Neural cell (in vitro differentiated cells): Measurements from ENCODE around the gene TSPAN15. TPM values are rescaled to one million over a fixed set of nuclear protein-coding genes. Genes with fewer than 3 reads are reported as not detected.

Experiments used
- H2AFZ ChIP-seq: fragments of 200-600, 300-800 bp; sonication (generic), shearing (Covaris generic); 2 replicates; pipeline ENCODE4 v1.6.0; 2014; ENCODE audit warnings: low read depth, mild to moderate bottlenecking, antibody characterized with exemption, low read length, moderate library complexity
- H3F3A ChIP-seq: fragments of 200-600 bp; shearing (Covaris generic); 2 replicates; pipeline ENCODE4 v1.6.1; 2016; ENCODE audit warnings: mild to moderate bottlenecking, moderate library complexity, mixed read lengths, antibody characterized with exemption, low read length; ENCODE audit not compliant: insufficient read depth, poor library complexity, severe bottlenecking
- H3K27ac ChIP-seq: fragments of 200-600, 300-800 bp; sonication (generic), shearing (Covaris generic); 2 replicates; pipeline ENCODE4 v1.5.1; 2014; ENCODE audit warnings: mild to moderate bottlenecking, low read length, moderate library complexity
- H3K27me3 ChIP-seq: fragments of 300-800, 200-600 bp; sonication (generic), shearing (Covaris generic); 2 replicates; pipeline ENCODE4 v1.6.0; 2014; ENCODE audit warnings: mild to moderate bottlenecking, low read depth, low read length, moderate library complexity; ENCODE audit not compliant: insufficient read depth
- H3K36me3 ChIP-seq: fragments of 300-800, 200-600 bp; sonication (generic), shearing (Covaris generic); 2 replicates; pipeline ENCODE4 v1.5.1; 2014; ENCODE audit warnings: mild to moderate bottlenecking, antibody characterized with exemption, low read length, moderate library complexity; ENCODE audit not compliant: insufficient read depth
- H3K4me2 ChIP-seq: fragments of 300-800, 200-600 bp; sonication (generic), shearing (Covaris generic); 2 replicates; pipeline ENCODE4 v1.6.0; 2014; ENCODE audit warnings: mild to moderate bottlenecking, low read length
- H3K4me3 ChIP-seq: fragments of 300-800, 200-600 bp; sonication (generic), shearing (Covaris generic); 2 replicates; pipeline ENCODE4 v1.5.1; 2014; ENCODE audit warnings: mild to moderate bottlenecking, low read length, moderate library complexity
- H3K79me2 ChIP-seq: fragments of 200-600 bp; shearing (Covaris generic); replicated peaks from 2 replicates; pipeline ENCODE4 v1.6.0; 2014; ENCODE audit warnings: mild to moderate bottlenecking, low read length, moderate library complexity; ENCODE audit not compliant: insufficient read depth
- H3K9ac ChIP-seq: fragments of 300-800, 200-600 bp; sonication (generic), shearing (Covaris generic); 2 replicates; pipeline ENCODE4 v1.6.1; 2016; ENCODE audit warnings: mild to moderate bottlenecking, low read length, mixed read lengths
- H3K9me2 ChIP-seq: fragments of 200-600 bp; shearing (Covaris generic); 2 replicates; pipeline ENCODE4 v1.6.1; 2016; ENCODE audit warnings: mild to moderate bottlenecking, low read length, mixed read lengths; ENCODE audit not compliant: insufficient read depth
- H3K9me3 ChIP-seq: fragments of 200-600, 300-800 bp; sonication (generic), shearing (Covaris generic); 2 replicates; pipeline ENCODE4 v1.6.1; 2016; ENCODE audit warnings: mild to moderate bottlenecking, mixed run types, low read length, moderate library complexity, mixed read lengths
- H4K20me1 ChIP-seq: fragments of 200-600 bp; shearing (Covaris generic); 2 replicates; pipeline ENCODE4 v1.6.1; 2016; ENCODE audit warnings: mild to moderate bottlenecking, mixed run types; ENCODE audit not compliant: insufficient read depth
- CTCF ChIP-seq: fragments of 450-650 bp; IDR thresholded peaks from 2 replicates; pipeline ENCODE4 v1.5.1; 2014; ENCODE audit warnings: antibody characterized with exemption, mild to moderate bottlenecking, moderate library complexity; ENCODE audit not compliant: poor library complexity, severe bottlenecking
- EP300 ChIP-seq: fragments of 450-650 bp; conservative IDR thresholded peaks from 2 replicates; pipeline ENCODE4 v1.6.1; 2014; ENCODE audit warnings: antibody characterized with exemption, mild to moderate bottlenecking, moderate library complexity; ENCODE audit not compliant: poor library complexity, severe bottlenecking
- EZH2 ChIP-seq: fragments of 200-600, 300-800 bp; shearing (Covaris generic), sonication (generic); IDR thresholded peaks from 2 replicates; pipeline ENCODE4 v1.6.1; 2014; ENCODE audit warnings: antibody characterized with exemption, low read length, borderline replicate concordance, mild to moderate bottlenecking; ENCODE audit not compliant: insufficient read depth, poor library complexity, severe bottlenecking
- MXI1 ChIP-seq: fragments of 450-650 bp; conservative IDR thresholded peaks from 2 replicates; pipeline ENCODE4 v1.6.1; 2014; ENCODE audit warnings: antibody characterized with exemption, mild to moderate bottlenecking; ENCODE audit not compliant: poor library complexity, severe bottlenecking
- POLR2AphosphoS5 ChIP-seq: IDR thresholded peaks from 2 replicates; pipeline ENCODE4 v1.6.1; 2012
- RAD21 ChIP-seq: fragments of 450-650 bp; conservative IDR thresholded peaks from 2 replicates; pipeline ENCODE4 v1.6.1; 2014; ENCODE audit warnings: antibody characterized with exemption, mild to moderate bottlenecking, moderate library complexity
- REST ChIP-seq: IDR thresholded peaks from 2 replicates; pipeline ENCODE4 v1.6.1; 2012; ENCODE audit warnings: borderline replicate concordance
- SMC3 ChIP-seq: fragments of 450-650 bp; conservative IDR thresholded peaks from 2 replicates; pipeline ENCODE4 v1.6.1; 2014; ENCODE audit warnings: antibody characterized with exemption, mild to moderate bottlenecking, moderate library complexity; ENCODE audit not compliant: poor library complexity
- TAF1 ChIP-seq: IDR thresholded peaks from 2 replicates; pipeline ENCODE4 v1.6.1; 2012; ENCODE audit warnings: low read depth
- polyA plus RNA-seq: library from polyadenylated mRNA; depleted of rRNA; stranded (reverse); fragments of >200 nt; gene quantifications from 2 replicates; pipeline ENCODE4 v1.2.3, GENCODE V29; 2014

The TSPAN15 gene
- polyA plus RNA-seq, 1 donor from 2014 or later = 1.2 TPM

GRCh38 chr10:69517271-69517848, 66.1 kb downstream of the TSPAN15 start:
- H2AFZ ChIP-seq = no peak overlapping the region
- TF ChIP-seq POLR2AphosphoS5 = no peak
- TF ChIP-seq TAF1 = no peak
- no peak for TF ChIP-seq MXI1
- TF ChIP-seq REST = no peak
- TF ChIP-seq CTCF = no peak
- TF ChIP-seq SMC3 = no peak
- TF ChIP-seq EP300 = no peak
- no peak for TF ChIP-seq RAD21
- TF ChIP-seq EZH2 = no peak
- no peaks in the 10 kb centered on the region for H4K20me1 ChIP-seq
- no peak overlapping the region for H3K4me2 ChIP-seq
- H3F3A ChIP-seq = no peaks in the 10 kb centered on the region
- H3K27me3 ChIP-seq = no peaks in the 10 kb centered on the region
- H3K79me2 ChIP-seq = no peaks in the 10 kb centered on the region
- H3K27ac ChIP-seq = no peak overlapping the region
- no peaks in the 10 kb centered on the region for H3K9me2 ChIP-seq
- H3K9me3 ChIP-seq = no peaks in the 10 kb centered on the region
- no peak overlapping the region for H3K4me3 ChIP-seq
- H3K36me3 ChIP-seq = no peaks in the 10 kb centered on the region
- no peak overlapping the region for H3K9ac ChIP-seq

DNA sequence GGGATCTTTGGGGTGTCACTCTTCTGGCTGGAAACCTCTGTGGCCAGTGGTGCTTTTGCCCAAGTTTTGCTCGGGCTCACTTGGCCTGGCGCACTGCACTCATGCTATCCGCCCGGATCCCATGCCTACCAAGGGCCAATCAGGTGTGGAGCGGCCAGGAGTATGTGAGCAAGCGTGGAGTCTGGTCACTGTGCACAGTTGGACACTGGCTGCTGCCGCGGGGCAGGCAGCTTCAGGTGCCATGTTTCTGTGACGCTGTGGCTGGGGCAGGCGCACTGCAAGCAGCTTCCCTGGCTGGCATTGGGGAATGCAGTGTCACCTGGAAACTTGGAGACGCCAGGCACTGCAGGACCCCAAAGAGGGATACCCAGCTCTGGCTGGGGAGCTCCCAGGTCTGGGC, 76.7 kb downstream of the TSPAN15 start:
- no peaks in the 10 kb centered on the region for H3F3A ChIP-seq
- H3K36me3 ChIP-seq = no peaks in the 10 kb centered on the region
- TF ChIP-seq EZH2 = no peak
- no peak for TF ChIP-seq POLR2AphosphoS5
- TF ChIP-seq EP300 = no peak
- TF ChIP-seq SMC3 = no peak
- TF ChIP-seq REST = no peak
- no peak for TF ChIP-seq CTCF
- no peak for TF ChIP-seq TAF1
- TF ChIP-seq RAD21 = no peak
- no peak for TF ChIP-seq MXI1
- H3K27ac ChIP-seq = no peak overlapping the region
- no peak overlapping the region for H3K4me3 ChIP-seq
- no peaks in the 10 kb centered on the region for H3K9me2 ChIP-seq
- H3K9ac ChIP-seq = no peak overlapping the region
- H2AFZ ChIP-seq = no peak overlapping the region
- H3K9me3 ChIP-seq = no peaks in the 10 kb centered on the region
- H3K4me2 ChIP-seq = no peak overlapping the region
- H4K20me1 ChIP-seq = no peaks in the 10 kb centered on the region
- H3K79me2 ChIP-seq = no peaks in the 10 kb centered on the region
- no peaks in the 10 kb centered on the region for H3K27me3 ChIP-seq
